WTC11 (cell line): ENCODE data around the gene NEUROD2.

Source experiments
- JUN ChIP-seq: sonication (generic); formaldehyde crosslinking; IDR thresholded peaks from 2 replicates; pipeline ENCODE4 v1.8.0; 2023; ENCODE audit warnings: mild to moderate bottlenecking, missing genetic modification reagents
- TEAD4 ChIP-seq: sonication (generic); formaldehyde crosslinking; IDR thresholded peaks from 2 replicates; pipeline ENCODE4 v1.8.0; 2022; ENCODE audit warnings: mild to moderate bottlenecking, missing genetic modification reagents
- TF ChIP-seq, protein P1 (sequence below): fragments of 200-600 bp; IDR thresholded peaks from 2 replicates; pipeline ENCODE4 v1.8.0; 2022; ENCODE audit warnings: antibody characterized with exemption
- TF ChIP-seq, protein P2 (sequence below): sonication (generic); formaldehyde crosslinking; IDR thresholded peaks from 2 replicates; pipeline ENCODE4 v1.8.0; 2022; ENCODE audit warnings: mild to moderate bottlenecking, missing genetic modification reagents
- TF ChIP-seq, protein P3 (sequence below): sonication (generic); formaldehyde crosslinking; IDR thresholded peaks from 2 replicates; pipeline ENCODE4 v1.8.1; 2023; ENCODE audit warnings: mild to moderate bottlenecking, moderate library complexity, missing genetic modification reagents
- TF ChIP-seq, protein P4 (sequence below): sonication (generic); formaldehyde crosslinking; IDR thresholded peaks from 2 replicates; pipeline ENCODE4 v1.8.0; 2022; ENCODE audit warnings: missing genetic modification reagents

DNA sequence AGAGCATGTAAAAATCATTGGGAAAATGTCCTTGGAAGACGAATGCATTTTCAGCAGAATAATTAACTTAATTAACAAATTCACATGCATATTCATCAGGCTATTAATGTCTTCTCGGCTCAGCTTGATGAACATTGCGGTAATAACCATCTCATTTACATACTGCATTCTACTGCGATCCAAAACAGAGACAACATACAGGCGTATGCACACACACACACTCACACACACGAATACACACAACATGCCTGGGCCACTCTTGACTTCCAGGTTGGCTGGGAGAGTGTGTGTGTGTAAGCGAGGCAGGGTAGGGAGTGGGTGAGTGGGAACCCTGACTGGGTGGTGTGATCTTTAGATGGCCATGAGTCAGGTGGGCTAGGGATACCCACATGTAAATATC lies 44.7 kb downstream of the NEUROD2 start:
- TF ChIP-seq JUN (CRISPR knock-in tag) (no peak), TEAD4 (CRISPR knock-in tag) (no peak)
- TF ChIP-seq, protein P1, sequence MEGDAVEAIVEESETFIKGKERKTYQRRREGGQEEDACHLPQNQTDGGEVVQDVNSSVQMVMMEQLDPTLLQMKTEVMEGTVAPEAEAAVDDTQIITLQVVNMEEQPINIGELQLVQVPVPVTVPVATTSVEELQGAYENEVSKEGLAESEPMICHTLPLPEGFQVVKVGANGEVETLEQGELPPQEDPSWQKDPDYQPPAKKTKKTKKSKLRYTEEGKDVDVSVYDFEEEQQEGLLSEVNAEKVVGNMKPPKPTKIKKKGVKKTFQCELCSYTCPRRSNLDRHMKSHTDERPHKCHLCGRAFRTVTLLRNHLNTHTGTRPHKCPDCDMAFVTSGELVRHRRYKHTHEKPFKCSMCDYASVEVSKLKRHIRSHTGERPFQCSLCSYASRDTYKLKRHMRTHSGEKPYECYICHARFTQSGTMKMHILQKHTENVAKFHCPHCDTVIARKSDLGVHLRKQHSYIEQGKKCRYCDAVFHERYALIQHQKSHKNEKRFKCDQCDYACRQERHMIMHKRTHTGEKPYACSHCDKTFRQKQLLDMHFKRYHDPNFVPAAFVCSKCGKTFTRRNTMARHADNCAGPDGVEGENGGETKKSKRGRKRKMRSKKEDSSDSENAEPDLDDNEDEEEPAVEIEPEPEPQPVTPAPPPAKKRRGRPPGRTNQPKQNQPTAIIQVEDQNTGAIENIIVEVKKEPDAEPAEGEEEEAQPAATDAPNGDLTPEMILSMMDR: no peak
- TF ChIP-seq, protein P2, sequence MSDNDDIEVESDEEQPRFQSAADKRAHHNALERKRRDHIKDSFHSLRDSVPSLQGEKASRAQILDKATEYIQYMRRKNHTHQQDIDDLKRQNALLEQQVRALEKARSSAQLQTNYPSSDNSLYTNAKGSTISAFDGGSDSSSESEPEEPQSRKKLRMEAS (CRISPR knock-in tag): no peak
- TF ChIP-seq, protein P3, sequence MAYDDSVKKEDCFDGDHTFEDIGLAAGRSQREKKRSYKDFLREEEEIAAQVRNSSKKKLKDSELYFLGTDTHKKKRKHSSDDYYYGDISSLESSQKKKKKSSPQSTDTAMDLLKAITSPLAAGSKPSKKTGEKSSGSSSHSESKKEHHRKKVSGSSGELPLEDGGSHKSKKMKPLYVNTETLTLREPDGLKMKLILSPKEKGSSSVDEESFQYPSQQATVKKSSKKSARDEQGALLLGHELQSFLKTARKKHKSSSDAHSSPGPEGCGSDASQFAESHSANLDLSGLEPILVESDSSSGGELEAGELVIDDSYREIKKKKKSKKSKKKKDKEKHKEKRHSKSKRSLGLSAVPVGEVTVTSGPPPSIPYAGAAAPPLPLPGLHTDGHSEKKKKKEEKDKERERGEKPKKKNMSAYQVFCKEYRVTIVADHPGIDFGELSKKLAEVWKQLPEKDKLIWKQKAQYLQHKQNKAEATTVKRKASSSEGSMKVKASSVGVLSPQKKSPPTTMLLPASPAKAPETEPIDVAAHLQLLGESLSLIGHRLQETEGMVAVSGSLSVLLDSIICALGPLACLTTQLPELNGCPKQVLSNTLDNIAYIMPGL: no peak
- TF ChIP-seq, protein P4, sequence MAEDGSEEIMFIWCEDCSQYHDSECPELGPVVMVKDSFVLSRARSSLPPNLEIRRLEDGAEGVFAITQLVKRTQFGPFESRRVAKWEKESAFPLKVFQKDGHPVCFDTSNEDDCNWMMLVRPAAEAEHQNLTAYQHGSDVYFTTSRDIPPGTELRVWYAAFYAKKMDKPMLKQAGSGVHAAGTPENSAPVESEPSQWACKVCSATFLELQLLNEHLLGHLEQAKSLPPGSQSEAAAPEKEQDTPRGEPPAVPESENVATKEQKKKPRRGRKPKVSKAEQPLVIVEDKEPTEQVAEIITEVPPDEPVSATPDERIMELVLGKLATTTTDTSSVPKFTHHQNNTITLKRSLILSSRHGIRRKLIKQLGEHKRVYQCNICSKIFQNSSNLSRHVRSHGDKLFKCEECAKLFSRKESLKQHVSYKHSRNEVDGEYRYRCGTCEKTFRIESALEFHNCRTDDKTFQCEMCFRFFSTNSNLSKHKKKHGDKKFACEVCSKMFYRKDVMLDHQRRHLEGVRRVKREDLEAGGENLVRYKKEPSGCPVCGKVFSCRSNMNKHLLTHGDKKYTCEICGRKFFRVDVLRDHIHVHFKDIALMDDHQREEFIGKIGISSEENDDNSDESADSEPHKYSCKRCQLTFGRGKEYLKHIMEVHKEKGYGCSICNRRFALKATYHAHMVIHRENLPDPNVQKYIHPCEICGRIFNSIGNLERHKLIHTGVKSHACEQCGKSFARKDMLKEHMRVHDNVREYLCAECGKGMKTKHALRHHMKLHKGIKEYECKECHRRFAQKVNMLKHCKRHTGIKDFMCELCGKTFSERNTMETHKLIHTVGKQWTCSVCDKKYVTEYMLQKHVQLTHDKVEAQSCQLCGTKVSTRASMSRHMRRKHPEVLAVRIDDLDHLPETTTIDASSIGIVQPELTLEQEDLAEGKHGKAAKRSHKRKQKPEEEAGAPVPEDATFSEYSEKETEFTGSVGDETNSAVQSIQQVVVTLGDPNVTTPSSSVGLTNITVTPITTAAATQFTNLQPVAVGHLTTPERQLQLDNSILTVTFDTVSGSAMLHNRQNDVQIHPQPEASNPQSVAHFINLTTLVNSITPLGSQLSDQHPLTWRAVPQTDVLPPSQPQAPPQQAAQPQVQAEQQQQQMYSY (CRISPR knock-in tag): no peak
